D721Med (cell line): ENCODE results near the gene OR2L8.

Experiments used
- DNase-seq: peaks from one replicate; pipeline ENCODE4 v3.0.0; 2011; ENCODE audit warnings: low spot score; ENCODE audit not compliant: insufficient read length
- FAIRE-seq: peaks from 2 replicates; lab custom pipeline; 2011; peaks lifted over from hg19 to GRCh38; lab: Jason Lieb, UNC
- TF ChIP-seq, protein P1 (sequence below): IDR thresholded peaks from 2 replicates; pipeline ENCODE4 v1.5.1; 2012; ENCODE audit warnings: mild to moderate bottlenecking, control low read depth; ENCODE audit not compliant: insufficient read depth; ENCODE audit errors: missing control alignments

OR2L8 gene

DNA sequence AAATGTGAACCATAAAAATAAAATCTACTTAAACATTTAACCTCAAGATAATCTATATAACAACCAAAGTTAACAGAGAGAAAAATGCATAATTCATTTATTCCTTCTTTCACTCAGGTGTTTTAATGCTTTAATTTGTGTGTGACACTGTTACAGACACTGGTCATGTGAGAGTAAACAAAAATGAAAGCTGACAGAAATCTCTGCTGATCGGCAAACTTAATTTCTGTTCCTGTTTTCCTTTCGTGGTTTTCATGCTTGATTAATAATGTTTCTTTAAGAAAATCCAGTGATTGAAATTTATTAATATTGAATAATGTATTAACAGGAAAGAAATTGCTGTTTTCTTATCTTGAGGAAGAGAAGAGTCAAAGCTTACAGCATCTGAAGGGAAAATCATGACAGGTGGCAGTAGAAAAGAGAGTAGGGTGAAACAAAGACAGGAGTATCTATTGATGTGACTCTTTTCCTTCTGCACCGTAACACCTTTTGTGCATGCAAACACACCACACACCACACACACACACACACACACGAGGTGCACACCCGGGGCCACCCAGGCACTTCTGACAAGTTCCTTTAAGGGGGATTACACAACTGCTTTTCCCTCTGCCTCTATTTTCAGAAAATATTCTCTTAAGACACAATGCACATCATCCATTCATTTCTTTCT lies 18.0 kb downstream of the OR2L8 start:
- FAIRE-seq (no peak), DNase-seq (no peak)
- TF ChIP-seq, protein P1, sequence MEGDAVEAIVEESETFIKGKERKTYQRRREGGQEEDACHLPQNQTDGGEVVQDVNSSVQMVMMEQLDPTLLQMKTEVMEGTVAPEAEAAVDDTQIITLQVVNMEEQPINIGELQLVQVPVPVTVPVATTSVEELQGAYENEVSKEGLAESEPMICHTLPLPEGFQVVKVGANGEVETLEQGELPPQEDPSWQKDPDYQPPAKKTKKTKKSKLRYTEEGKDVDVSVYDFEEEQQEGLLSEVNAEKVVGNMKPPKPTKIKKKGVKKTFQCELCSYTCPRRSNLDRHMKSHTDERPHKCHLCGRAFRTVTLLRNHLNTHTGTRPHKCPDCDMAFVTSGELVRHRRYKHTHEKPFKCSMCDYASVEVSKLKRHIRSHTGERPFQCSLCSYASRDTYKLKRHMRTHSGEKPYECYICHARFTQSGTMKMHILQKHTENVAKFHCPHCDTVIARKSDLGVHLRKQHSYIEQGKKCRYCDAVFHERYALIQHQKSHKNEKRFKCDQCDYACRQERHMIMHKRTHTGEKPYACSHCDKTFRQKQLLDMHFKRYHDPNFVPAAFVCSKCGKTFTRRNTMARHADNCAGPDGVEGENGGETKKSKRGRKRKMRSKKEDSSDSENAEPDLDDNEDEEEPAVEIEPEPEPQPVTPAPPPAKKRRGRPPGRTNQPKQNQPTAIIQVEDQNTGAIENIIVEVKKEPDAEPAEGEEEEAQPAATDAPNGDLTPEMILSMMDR: no peak

DNA sequence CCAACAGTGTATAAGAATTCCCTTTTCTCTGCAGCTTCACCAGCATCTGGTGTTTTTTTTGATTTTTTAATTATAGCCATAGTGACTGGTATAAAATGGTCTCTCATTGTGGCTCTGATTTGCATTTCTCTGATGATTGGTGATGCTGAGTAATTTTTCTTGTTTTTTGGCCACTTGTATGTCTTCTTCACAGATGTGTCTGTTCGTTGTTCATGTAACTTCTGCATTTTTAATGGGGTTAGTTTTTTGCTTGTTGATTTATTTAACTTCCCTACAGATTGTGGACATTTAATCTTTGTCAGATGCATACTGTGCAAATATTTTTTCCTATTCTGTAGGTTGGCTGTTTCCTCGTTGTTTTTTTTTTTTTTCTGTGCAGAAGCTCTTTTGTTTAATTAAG lies 44.3 kb downstream of the OR2L8 start:
- no peak for FAIRE-seq
- DNase-seq: no peak
- TF ChIP-seq, protein P1: no peak

DNA sequence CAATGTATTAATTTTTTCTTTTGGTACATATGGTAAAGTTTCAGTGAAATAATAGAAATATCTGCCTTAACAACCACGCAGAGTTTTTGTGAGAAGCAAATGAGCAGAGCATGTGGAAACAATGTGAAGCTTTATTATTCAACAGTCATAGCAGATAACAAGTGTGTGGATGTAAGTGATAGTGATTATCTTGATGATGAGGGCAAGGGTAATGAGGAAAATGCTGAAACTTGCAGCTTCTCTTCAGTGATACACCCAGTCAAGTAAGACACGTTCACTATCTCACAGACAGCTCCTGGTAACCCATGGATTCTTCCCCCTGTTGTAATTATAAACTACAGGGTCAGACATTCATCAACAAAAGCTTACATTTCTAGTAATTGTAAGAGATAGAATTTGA lies 50.2 kb downstream of the OR2L8 start:
- DNase-seq: no peak
- TF ChIP-seq, protein P1: no peak
- FAIRE-seq: no peak
